ENCODE data around the gene DLGAP1. TPM values are rescaled to one million over a fixed set of nuclear protein-coding genes. Genes with fewer than 3 reads are reported as not detected.

Gene DLGAP1
- total and polyA plus RNA-seq, 2 experiments from 2014 or later: 17.0 to 48.5 TPM

GRCh38 chr18:3447068-3447894, 1007.8 kb downstream of the DLGAP1 start:
- Histone ChIP-seq H2AFZ (no peak overlapping the region), H3K4me3 (peak overlapping the region; percentile 83), H3K9me2 (ENCODE audit: insufficient read depth) (no peaks in the 10 kb centered on the region), H3K79me2 (replicated peaks; ENCODE audit: insufficient read depth) (peaks cover 38% of the 10 kb centered on the region), H3K4me2 (peak overlapping the region; percentile 87), H3K27me3 (ENCODE audit: insufficient read depth) (no peaks in the 10 kb centered on the region), H3K27ac (ENCODE audit: low read depth) (peak overlapping the region; percentile 100), H3K4me1 (ENCODE audit: insufficient read depth) (peaks cover 38% of the 10 kb centered on the region), H4K20me1 (replicated peaks; ENCODE audit: insufficient read depth) (peaks cover 4% of the 10 kb centered on the region; the same call in 1 of the 2 replicates), H3F3A (replicated peaks; ENCODE audit: low read depth) (peaks cover 13% of the 10 kb centered on the region; the same call in 1 of the 2 replicates), H3K36me3 (ENCODE audit: insufficient read depth) (no peaks in the 10 kb centered on the region)
- ATAC-seq (peak; percentile 0; the same call in 2 of the 3 replicates), DNase-seq (ENCODE audit: low spot score) (peak; percentile 79)
- H3K27me3 Mint-ChIP-seq (ENCODE audit: insufficient read depth, low read depth, poor library complexity): peaks cover 29% of the 10 kb centered on the region
- H3K27ac Mint-ChIP-seq: peak overlapping the region; percentile 99
- TF ChIP-seq CREB1 (CRISPR knock-in tag; IDR thresholded peaks at IDR 0.05; ENCODE audit: low read depth) (peak; percentile 12; the same call in 1 of the 2 replicates), CTCF (conservative IDR thresholded peaks at IDR 0.05; ENCODE audit: low read depth in 2 of 2) (no peak), JUNB (IDR thresholded peaks at IDR 0.05; ENCODE audit: unreplicated experiment) (no peak), STAT1 (IDR thresholded peaks at IDR 0.05; ENCODE audit: unreplicated experiment) (no peak), ETS1 (IDR thresholded peaks at IDR 0.05) (no peak), ZNF462 (CRISPR knock-in tag; IDR thresholded peaks at IDR 0.05) (no peak), POLR2AphosphoS5 (IDR thresholded peaks at IDR 0.05; ENCODE audit: low read depth) (no peak), EZH2phosphoT487 (IDR thresholded peaks at IDR 0.05; ENCODE audit: unreplicated experiment) (no peak)
- peaks cover 7% of the 10 kb centered on the region for H3K9me3 Mint-ChIP-seq
- H3K4me3 Mint-ChIP-seq: peak overlapping the region; percentile 98
- H3K4me1 Mint-ChIP-seq: peaks cover 34% of the 10 kb centered on the region
- H3K36me3 Mint-ChIP-seq (ENCODE audit: low read depth): peaks cover 23% of the 10 kb centered on the region

Data from GM23338 (cell line).